ENCODE measurements around the gene RNF144B. TPM values are rescaled to one million over a fixed set of nuclear protein-coding genes. Genes with fewer than 3 reads are reported as not detected.

Gene RNF144B
- total RNA-seq, 4 donors from 2014 or later = 67.3 to 143 (median 114) TPM

DNA sequence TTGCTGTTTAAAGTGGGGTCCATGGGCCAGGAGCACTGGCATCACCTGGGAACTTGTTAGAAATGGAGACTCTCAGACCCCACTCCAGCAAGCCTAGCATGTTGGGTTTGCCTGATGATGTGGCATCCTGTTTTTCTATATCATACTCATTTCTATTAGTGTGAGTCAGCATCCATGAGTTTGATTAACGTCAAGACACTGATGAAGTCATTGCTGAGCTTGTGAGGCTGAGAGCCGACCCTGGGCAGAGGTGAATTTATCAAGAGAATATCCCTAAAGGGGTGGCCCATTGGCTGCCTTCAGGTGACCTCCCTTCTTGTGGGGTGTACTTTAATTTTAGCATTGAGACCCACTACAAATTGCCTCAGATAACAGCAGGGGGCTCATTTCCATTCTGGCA, 43.4 kb upstream of the RNF144B start:
- Histone ChIP-seq H3K4me1 (peaks cover 20 to 39% of the 10 kb centered on the region in 2 donors), H3K9me3 (no peaks in the 10 kb centered on the region), H3K27ac (peak overlapping the region; percentile 24 to 87 (median 83)), H3K27me3 (no peaks in the 10 kb centered on the region), H3K4me3 (replicated peaks in 1 of 3) (no peak overlapping the region), H3K36me3 (no peaks in the 10 kb centered on the region)
- no peak for DNase-seq
- whole genome bisulfite sequencing, 2 donors = 57 to 94% methylated on average over 2 of the region's 2 CpGs
- TF ChIP-seq, protein P1, sequence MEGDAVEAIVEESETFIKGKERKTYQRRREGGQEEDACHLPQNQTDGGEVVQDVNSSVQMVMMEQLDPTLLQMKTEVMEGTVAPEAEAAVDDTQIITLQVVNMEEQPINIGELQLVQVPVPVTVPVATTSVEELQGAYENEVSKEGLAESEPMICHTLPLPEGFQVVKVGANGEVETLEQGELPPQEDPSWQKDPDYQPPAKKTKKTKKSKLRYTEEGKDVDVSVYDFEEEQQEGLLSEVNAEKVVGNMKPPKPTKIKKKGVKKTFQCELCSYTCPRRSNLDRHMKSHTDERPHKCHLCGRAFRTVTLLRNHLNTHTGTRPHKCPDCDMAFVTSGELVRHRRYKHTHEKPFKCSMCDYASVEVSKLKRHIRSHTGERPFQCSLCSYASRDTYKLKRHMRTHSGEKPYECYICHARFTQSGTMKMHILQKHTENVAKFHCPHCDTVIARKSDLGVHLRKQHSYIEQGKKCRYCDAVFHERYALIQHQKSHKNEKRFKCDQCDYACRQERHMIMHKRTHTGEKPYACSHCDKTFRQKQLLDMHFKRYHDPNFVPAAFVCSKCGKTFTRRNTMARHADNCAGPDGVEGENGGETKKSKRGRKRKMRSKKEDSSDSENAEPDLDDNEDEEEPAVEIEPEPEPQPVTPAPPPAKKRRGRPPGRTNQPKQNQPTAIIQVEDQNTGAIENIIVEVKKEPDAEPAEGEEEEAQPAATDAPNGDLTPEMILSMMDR (IDR thresholded peaks at IDR 0.05) = no peak
- no peak for TF ChIP-seq POLR2A (IDR thresholded peaks at IDR 0.05)
- intact Hi-C loops (cut with DNase I) = no loop called here

DNA sequence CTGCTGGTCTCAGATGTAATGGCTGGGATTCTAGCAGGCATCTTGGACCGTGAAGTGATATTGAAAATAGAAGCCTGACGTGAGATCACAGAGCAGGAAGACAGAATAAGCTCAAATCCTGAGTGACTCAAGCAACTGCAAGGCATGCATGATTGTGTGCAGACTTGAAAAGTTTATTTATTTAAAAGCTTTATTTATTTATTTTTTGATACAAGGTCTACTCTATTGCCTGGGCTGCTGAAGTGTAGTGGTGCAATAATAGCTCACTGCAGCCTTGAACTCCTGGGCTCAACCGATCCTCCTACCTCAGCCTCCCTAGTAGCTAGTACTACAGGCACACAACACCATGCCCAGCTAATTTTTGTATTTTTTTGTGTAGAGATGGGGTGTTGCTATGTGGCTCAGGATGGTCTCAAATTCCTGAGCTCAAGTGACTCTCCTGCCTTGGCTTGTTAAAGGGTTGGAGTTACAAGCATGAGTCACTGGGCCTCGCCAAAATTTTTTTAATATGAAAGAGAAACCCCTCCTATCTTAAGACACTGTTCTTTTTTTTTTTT, 40.1 kb upstream of the RNF144B start:
- Histone ChIP-seq H3K27me3 (no peaks in the 10 kb centered on the region), H3K4me1 (peaks cover 29 to 50% of the 10 kb centered on the region in 2 donors), H3K27ac (peak overlapping the region; percentile 7 to 43 (median 11)), H3K4me3 (replicated peaks in 1 of 3) (no peak overlapping the region), H3K36me3 (no peaks in the 10 kb centered on the region), H3K9me3 (no peaks in the 10 kb centered on the region)
- intact Hi-C loops (cut with DNase I) = no loop called here
- DNase-seq = no peak
- 69 to 80% methylated on average over 4 of the region's 4 CpGs for WGBS, 2 donors
- TF ChIP-seq, protein P1 (IDR thresholded peaks at IDR 0.05) = no peak
- TF ChIP-seq POLR2A (IDR thresholded peaks at IDR 0.05) = no peak

DNA sequence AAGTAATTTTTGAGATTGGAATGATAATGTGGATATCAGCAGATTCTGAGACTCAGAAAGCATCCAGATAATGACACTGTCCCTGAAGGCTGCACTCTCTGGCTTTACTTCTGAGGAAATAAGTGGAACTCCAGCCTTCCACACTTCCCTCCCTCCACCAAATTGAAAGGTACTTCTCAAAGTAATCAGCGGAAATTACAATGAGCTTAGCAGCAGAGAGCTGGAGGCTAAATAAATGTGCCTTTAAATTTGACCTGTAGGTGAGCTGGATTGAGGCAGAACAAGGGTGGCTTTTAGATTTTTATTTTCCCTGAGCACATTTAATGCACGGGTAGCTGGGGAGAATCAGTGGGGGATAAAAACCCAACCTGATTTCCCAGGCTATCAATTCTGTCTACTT, 39.3 kb upstream of the RNF144B start:
- no peak for DNase-seq
- no peak for TF ChIP-seq POLR2A (IDR thresholded peaks at IDR 0.05)
- TF ChIP-seq, protein P1 (IDR thresholded peaks at IDR 0.05) = no peak
- WGBS, 2 donors = 38 to 50% methylated on average over 2 of the region's 2 CpGs
- no peaks in the 10 kb centered on the region for H3K9me3 ChIP-seq
- no peak overlapping the region for H3K4me3 ChIP-seq (replicated peaks in 1 of 3)
- no peaks in the 10 kb centered on the region for H3K27me3 ChIP-seq
- H3K4me1 ChIP-seq = peaks cover 22 to 42% of the 10 kb centered on the region in 2 donors
- intact Hi-C loops (cut with DNase I) = no loop called here
- H3K27ac ChIP-seq = peak overlapping the region in 1 of 3 donors; percentile 7
- H3K36me3 ChIP-seq = no peaks in the 10 kb centered on the region

DNA sequence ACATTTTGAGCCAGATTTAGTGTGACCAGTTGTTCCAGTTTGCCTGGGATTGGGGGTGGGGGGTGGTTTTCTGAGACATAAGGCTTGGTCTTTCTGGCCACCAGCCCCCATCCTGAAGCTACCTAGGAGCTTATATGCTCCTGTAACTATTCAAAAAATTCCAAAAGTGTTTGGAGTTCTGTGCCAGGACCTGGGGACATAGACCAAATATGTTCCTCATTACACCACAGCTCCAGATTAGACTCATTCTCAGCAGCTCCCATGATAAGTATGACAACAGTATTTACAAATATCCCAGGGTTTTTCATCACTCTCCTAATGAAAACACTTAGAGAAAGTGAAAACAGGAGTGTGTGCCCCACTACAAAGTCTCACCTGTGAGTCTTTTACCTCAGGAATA, 37.8 kb upstream of the RNF144B start:
- intact Hi-C loops (cut with DNase I) = no loop called here
- TF ChIP-seq, protein P1 (IDR thresholded peaks at IDR 0.05) = no peak
- TF ChIP-seq POLR2A (IDR thresholded peaks at IDR 0.05) = no peak
- H3K9me3 ChIP-seq = no peaks in the 10 kb centered on the region
- no peaks in the 10 kb centered on the region for H3K36me3 ChIP-seq
- no peak overlapping the region for H3K4me3 ChIP-seq (replicated peaks in 1 of 3)
- H3K4me1 ChIP-seq = peaks cover 14 to 39% of the 10 kb centered on the region in 2 donors
- H3K27me3 ChIP-seq = no peaks in the 10 kb centered on the region
- H3K27ac ChIP-seq = peak overlapping the region in 2 of 3 donors; percentile 51 to 66
- no peak for DNase-seq

DNA sequence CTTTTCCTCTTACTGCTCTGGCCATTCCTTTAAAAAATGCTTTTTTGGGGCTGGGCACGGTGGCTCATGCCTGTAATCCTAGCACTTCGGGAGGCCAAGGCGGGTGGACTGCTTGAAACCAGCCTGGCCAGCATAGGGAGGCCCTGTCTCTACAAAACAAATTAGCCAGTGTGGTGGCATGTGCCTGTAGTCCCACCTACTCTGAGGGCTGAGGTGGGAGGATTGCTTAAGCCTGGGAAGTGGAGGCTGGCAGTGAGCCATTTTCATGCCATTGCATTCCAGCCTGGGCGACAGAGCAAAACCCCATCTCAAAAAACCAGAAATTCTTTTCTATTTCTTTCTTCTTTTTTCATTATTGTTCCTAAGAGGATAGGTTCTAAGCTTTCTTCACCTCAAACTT, 36.9 kb upstream of the RNF144B start:
- intact Hi-C loops (cut with DNase I) = no loop called here
- H3K9me3 ChIP-seq = no peaks in the 10 kb centered on the region
- WGBS, 2 donors = 52 to 63% methylated on average over 4 of the region's 4 CpGs
- peak; percentile 86 to 89 for DNase-seq
- peak overlapping the region; percentile 47 to 66 (median 54) for H3K27ac ChIP-seq
- TF ChIP-seq, protein P1 (IDR thresholded peaks at IDR 0.05) = no peak
- TF ChIP-seq POLR2A (IDR thresholded peaks at IDR 0.05) = peak in 1 of 2 donors; percentile 21
- H3K36me3 ChIP-seq = no peaks in the 10 kb centered on the region
- H3K4me1 ChIP-seq = peaks cover 14 to 39% of the 10 kb centered on the region in 2 donors
- H3K4me3 ChIP-seq (replicated peaks in 1 of 3) = no peak overlapping the region
- H3K27me3 ChIP-seq = no peaks in the 10 kb centered on the region

All from thyroid gland (tissue), 4 donors.